ENCODE measurements around the gene DCLK2.

DCLK2 gene

GRCh38 chr4:150070464-150071170, 7.6 kb upstream of the DCLK2 start:
- DNase-seq: no peak

DNA sequence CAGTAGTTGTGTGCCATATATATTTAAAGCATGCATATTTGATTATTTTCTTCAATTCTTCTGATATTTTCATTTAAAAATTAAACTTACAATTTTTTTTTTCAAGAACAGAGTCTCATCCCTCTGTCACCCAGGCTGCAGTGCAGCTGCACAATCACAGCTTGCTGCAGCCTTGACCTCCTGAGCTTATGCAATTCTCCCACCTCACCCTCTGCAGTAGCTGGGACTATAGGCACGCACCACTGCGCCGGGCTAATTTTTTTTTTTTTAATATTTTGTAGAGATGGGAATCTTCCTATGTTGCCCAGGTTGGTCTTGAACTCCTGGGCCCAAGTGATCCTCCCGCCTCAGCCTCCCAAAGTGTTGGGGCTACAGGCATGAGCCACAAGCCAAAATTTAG, 5.8 kb upstream of the DCLK2 start:
- DNase-seq: no peak

- no peak for DNase-seq
Observed at GRCh38 chr4:150072906-150073714, 5.1 kb upstream of the DCLK2 start.

DNA sequence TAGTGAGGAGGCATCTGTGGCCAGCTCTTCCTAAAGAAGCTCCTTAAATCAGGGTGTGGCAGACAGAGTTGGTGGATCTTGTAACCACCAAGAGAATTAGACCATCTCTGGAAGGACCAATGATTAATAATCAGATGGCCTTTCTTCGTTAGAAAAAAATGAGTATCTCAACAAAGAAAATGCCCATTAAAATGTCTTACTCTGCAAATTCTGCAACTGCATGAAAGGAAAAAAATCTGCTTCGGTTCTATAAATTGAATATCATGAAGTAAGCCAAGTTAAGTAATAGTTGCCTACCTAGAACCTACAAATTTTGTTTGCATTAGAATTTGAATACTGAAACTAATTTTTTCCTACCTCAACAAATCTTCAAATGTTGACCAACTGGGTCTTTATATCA, 4.2 kb upstream of the DCLK2 start:
- no peak for DNase-seq

DNA sequence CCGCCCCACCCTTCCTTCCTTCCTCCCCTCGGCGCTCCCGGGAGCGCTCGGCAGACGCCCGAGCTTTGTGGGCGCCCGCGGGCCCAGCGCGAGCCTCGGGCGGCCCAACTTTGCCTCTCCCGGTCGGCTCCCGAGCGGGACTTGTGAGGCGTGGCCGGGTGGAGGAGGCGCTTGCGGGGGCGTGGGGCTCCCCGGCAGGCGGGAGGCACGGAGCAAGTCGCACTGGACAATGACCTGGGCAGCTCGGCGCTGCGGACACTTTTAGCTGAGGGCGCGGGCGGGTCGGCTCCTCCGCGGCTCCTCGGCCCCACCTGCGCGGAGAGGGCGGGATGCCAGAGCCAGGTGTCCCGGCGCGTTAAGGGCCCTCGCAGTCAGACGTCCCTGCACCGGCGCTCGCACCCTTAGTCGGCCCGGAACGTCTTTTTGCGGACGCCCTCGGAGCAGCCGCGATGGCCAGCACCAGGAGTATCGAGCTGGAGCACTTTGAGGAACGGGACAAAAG, 385 bp downstream of the DCLK2 start:
- no peak for DNase-seq

DNA sequence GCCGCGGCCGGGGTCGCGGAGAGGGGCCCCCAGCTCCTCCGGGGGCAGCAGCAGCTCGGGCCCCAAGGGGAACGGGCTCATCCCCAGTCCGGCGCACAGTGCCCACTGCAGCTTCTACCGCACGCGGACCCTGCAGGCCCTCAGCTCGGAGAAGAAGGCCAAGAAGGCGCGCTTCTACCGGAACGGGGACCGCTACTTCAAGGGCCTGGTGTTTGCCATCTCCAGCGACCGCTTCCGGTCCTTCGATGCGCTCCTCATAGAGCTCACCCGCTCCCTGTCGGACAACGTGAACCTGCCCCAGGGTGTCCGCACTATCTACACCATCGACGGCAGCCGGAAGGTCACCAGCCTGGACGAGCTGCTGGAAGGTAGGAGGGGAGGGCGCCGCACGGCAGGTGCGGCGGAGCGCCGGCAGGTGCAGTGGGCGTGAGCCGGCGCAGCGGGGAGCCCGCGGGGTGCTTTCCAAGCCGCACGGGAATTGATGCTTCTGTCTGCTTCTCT, 886 bp downstream of the DCLK2 start:
- DNase-seq: peak; percentile 26

- no peak for DNase-seq
Observed at GRCh38 chr4:150080337-150080736, 2.1 kb downstream of the DCLK2 start.

DNA sequence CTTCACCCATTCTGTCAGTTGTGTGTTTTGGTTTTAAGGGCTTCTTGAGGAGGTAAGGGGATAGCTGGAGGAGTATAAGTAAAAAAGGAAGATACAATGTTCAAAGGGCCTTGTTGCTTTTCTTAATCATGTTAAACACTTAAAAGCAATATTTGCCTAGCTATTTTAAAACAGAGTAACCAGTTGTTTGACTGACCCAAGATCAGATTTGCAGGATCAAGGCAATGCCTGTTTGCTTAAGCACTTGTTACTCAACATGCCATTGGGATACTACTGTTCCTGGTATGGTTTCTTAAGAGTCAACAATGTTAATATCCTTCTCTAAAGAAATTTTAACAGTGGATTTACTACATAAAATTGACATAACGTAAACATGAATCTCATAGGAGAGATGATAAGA, 2.6 kb downstream of the DCLK2 start:
- DNase-seq: no peak

DNA sequence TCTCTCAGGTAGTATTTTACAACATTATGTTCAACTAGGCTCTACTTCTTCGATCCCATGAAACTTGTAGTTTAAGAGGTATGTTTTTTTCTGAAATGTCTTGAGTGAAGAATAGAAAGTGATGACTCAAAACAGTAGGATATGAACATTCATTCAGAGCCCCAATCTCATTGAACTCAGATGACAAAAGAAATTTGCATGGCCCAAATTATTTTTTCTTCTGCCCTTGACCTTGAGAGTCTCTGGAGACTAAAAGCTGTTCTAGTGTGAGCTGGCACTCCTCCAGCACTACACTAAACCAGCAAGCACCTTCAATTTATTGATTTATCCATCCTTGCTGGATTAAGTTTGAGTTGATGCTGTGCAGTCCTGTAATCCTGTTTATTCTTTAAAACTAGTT, 4.0 kb downstream of the DCLK2 start:
- DNase-seq: no peak

GRCh38 chr4:150087006-150087405, 8.8 kb downstream of the DCLK2 start:
- no peak for DNase-seq

GRCh38 chr4:150089732-150090131, 11.5 kb downstream of the DCLK2 start:
- no peak for DNase-seq

DNA sequence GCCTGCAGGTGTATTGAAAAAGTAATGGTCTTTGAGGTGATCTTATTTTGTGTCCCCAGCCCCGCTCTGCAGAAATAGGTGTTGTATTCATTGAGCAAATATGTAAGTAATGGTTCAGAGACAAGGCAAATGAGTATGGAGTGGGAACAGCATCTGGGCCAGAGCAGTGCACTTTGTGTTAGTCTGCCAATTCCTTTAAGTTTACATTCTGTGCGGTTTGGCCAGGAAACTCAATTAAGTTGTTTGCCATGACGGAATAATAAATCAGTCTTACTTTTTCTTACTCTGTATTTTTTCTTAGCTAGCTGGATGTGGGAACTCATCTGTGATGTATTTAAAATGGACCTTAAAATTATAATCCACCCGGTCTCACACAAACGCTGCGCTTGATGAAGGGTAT, 12.6 kb downstream of the DCLK2 start:
- DNase-seq: no peak

DNA sequence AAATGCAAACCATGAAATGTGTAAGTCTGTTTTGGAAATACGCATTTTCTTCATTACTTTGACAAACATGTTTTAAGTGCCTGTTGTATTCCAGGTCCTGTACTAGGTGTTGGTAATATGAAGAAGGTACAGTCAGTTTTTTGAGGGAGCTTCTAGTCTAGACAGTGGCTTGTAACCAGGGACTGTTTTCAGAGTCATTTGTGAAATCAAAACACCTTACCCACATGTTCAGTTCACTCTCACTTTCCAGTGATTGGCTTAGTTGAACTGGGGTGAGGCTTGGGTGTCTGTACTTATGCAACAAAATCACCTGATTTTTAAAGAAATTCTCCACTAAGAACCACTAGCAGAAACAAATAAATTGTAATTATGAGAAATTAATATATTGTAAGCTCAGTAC, 16.4 kb downstream of the DCLK2 start:
- no peak for DNase-seq

DNA sequence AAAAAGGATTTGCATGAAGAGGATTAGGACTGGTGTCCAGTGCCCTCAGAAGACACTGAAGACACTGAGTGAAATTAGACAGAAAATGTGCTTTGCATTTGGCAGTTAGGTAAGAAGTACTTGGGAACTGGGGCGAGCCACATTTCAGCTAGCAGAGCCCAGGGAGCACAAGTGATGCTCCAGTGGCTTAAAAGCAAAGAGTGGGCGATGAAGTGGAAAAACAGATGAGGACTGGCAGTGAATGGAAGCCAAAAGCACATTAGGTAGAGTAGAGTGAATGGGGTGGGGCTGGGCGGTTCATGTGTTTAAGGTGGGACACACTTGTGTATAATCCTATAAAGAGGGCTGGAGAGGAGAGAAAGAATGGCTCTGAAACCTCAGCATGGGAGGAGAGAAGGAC, 18.4 kb downstream of the DCLK2 start:
- DNase-seq: no peak

GRCh38 chr4:150098214-150098613, 20.0 kb downstream of the DCLK2 start:
- DNase-seq: no peak

DNA sequence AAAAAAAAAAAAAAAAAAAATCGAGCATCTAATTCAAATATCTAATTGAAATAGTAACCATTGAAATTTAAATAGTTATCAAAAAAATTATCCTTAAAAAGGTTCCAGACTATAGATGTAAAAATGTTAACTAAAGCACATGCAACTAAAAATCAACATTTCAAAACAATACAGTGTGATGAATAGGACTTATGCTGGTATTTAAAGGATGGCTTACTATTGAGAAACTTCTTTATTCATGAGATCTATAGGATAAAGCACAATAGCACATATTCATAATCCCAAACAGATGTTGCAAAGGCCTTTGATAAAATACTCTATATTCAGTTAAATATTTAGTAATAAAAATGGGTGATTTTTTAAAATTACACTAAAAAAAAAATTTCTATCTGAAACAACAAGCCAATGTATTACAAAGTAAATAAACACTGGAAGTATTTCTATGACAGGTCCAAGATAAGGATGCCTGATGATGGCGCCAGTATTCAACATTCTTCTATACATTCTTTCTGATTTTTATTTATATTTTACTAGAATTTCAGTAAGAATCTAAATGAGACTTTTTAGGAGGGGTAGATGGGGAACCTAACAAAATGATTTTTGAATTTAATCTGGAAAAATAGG, 26.3 kb downstream of the DCLK2 start:
- DNase-seq: no peak

DNA sequence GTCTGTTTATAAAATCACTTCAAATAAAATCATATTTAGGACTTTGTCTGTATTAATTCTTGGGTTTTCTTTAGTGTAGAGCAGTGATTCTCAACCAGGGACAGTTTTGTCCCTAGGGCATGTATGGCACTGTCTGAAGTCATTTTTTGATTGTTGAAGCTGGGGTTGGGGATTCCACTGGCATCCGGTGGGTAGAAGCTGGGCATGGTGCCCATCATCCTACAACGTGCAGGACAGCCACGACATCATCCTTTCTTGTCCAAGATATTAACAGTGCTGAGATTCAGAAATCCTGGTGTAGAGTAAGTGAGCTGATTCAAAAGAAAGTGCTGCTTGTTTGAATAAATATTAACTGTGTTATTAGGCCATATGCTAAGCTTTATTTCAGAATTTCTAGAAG, 28.6 kb downstream of the DCLK2 start:
- DNase-seq: no peak

DNA sequence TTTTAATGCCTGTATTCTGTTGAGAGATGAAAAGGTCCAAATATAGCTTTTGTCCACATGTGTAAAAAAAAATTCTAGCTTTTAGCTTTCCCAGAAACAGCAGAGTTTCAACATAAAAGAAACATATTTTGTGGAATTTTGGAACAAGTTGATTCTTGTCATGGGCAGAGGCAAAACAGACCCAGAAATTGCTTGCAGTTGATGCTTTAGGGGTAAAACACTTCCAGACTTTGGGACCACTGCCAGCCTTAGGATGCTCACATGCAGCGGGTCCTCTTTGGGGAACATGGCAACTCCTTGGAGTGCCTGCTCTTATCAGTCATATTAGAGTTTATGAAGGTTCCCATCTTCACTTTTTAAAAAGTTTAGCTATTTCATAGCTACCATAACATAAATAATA, 30.4 kb downstream of the DCLK2 start:
- DNase-seq: no peak

DNA sequence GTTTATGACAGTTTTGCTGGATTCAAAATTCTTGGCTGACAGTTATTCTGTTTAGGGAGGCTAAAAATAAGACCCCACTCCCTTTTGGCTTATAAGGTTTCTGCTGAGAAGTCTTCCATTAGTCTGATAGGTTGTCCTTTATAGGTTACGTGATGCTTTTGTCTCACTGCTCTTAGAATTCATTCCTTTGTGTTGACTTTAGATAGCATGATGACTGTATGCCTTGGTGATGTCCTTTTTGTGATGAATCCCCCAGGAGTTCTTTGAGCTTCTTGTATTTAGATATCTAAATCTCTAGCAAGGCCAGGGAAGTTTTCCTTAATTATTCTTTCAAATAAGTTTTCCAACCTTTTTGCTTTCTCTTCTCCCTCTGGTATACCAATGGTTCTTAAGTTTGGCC, 36.4 kb downstream of the DCLK2 start:
- DNase-seq: no peak

- DNase-seq: no peak
Observed at GRCh38 chr4:150115851-150116250, 37.6 kb downstream of the DCLK2 start.

GRCh38 chr4:150116506-150116905, 38.3 kb downstream of the DCLK2 start:
- no peak for DNase-seq

DNA sequence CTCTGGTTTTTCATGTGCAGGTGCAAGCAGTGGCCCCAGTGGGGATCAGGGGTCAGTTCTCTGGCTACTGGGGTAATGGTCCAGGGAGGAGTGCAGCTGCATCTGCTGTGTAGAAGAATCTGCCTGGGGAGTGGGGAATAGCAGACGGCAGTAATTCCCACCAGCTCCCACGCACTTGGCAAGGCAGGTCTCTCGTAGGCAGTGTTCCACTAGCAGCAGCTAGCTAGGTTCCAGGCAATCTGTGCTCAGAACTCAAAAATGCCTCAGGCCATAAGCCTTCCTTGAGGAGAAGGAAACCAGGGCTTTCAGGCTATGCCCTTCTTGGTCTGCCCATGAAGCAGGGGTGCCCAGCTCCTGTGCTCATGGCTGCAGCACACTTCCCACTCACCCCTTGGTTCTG, 38.8 kb downstream of the DCLK2 start:
- no peak for DNase-seq

GRCh38 chr4:150117629-150118028, 39.4 kb downstream of the DCLK2 start:
- DNase-seq: no peak

GRCh38 chr4:150119492-150119891, 41.2 kb downstream of the DCLK2 start:
- no peak for DNase-seq
